Neural progenitor cell (in vitro differentiated cells): ENCODE results near the gene EVL. TPM values are rescaled to one million over a fixed set of nuclear protein-coding genes. Genes with fewer than 3 reads are reported as not detected.

Experiments used
- DNase-seq: peaks from one replicate; pipeline ENCODE4 v3.0.0-alpha.2; 2016; ENCODE audit warnings: low spot score
- H2AFZ ChIP-seq: fragments of 200-600 bp; sonication (generic); replicated peaks from 2 replicates; pipeline ENCODE4 v1.6.1; 2016; ENCODE audit warnings: antibody characterized with exemption
- H3F3A ChIP-seq: fragments of 200-600 bp; sonication (generic); 2 replicates; pipeline ENCODE4 v1.6.1; 2016; ENCODE audit warnings: antibody characterized with exemption, low read depth
- H3K27ac ChIP-seq: fragments of 200-600 bp; sonication (generic); 2 replicates; pipeline ENCODE4 v1.5.1; 2016; ENCODE audit warnings: mild to moderate bottlenecking
- H3K27me3 ChIP-seq: fragments of 200-600 bp; sonication (generic); 2 replicates; pipeline ENCODE4 v1.6.1; 2016; ENCODE audit warnings: mild to moderate bottlenecking, moderate library complexity
- H3K36me3 ChIP-seq: fragments of 200-600 bp; sonication (generic); 2 replicates; pipeline ENCODE4 v1.5.1; 2016
- H3K4me1 ChIP-seq: fragments of 200-600 bp; sonication (generic); 2 replicates; pipeline ENCODE4 v1.6.1; 2016; ENCODE audit warnings: mixed run types
- H3K4me2 ChIP-seq: fragments of 200-600 bp; sonication (generic); 2 replicates; pipeline ENCODE4 v1.6.1; 2016
- H3K4me3 ChIP-seq: fragments of 200-600 bp; sonication (generic); 2 replicates; pipeline ENCODE4 v1.5.1; 2016
- H3K79me2 ChIP-seq: fragments of 200-600 bp; sonication (generic); 2 replicates; pipeline ENCODE4 v1.6.1; 2016; ENCODE audit warnings: low read depth
- H3K9ac ChIP-seq: fragments of 200-600 bp; sonication (generic); 2 replicates; pipeline ENCODE4 v1.6.1; 2016
- H3K9me3 ChIP-seq: fragments of 200-600 bp; sonication (generic); 2 replicates; pipeline ENCODE4 v1.5.1; 2016; ENCODE audit warnings: low read depth
- H4K20me1 ChIP-seq: fragments of 200-600 bp; sonication (generic); 2 replicates; pipeline ENCODE4 v1.6.1; 2016; ENCODE audit warnings: low read depth
- H3K27ac Mint-ChIP-seq: 3 replicates; pipeline ENCODE4 v1.8.0; 2021; ENCODE audit warnings: mixed read lengths
- H3K27me3 Mint-ChIP-seq: 2 replicates; pipeline ENCODE4 v1.8.0; 2022; ENCODE audit warnings: low read depth, mild to moderate bottlenecking, inconsistent platforms, moderate library complexity, mixed read lengths; ENCODE audit not compliant: insufficient read depth
- H3K36me3 Mint-ChIP-seq: 3 replicates; pipeline ENCODE4 v1.8.0; 2021; ENCODE audit warnings: mixed read lengths
- H3K4me1 Mint-ChIP-seq: 3 replicates; pipeline ENCODE4 v1.8.0; 2021; ENCODE audit warnings: mixed read lengths
- H3K4me3 Mint-ChIP-seq: 3 replicates; pipeline ENCODE4 v1.8.0; 2021; ENCODE audit warnings: mild to moderate bottlenecking, moderate library complexity, mixed read lengths
- H3K9me3 Mint-ChIP-seq: 3 replicates; pipeline ENCODE4 v1.8.0; 2020; ENCODE audit warnings: mixed read lengths
- CTCF ChIP-seq: fragments of 200-600 bp; sonication (generic); IDR thresholded peaks from 2 replicates; pipeline ENCODE4 v1.5.1; 2017; ENCODE audit warnings: antibody characterized with exemption, mild to moderate bottlenecking
- EZH2 ChIP-seq: fragments of 200-600 bp; sonication (generic); IDR thresholded peaks from 2 replicates; pipeline ENCODE4 v1.6.1; 2017; ENCODE audit warnings: antibody characterized with exemption, mild to moderate bottlenecking, moderate library complexity
- EZH2phosphoT487 ChIP-seq: fragments of 200-600 bp; sonication (generic); IDR thresholded peaks from 2 replicates; pipeline ENCODE4 v1.6.1; 2017; ENCODE audit warnings: antibody characterized with exemption
- total RNA-seq: library from RNA; depleted of rRNA; stranded (reverse); fragments of >200 nt; gene quantifications from 2 replicates; pipeline ENCODE4 v1.2.3, GENCODE V29; 2015; ENCODE audit warnings: low replicate concordance

EVL gene
- total RNA-seq, 1 donor from 2014 or later: 49.2 TPM

GRCh38 chr14:100121643-100122480, 56.6 kb downstream of the EVL start:
- H3K9me3 ChIP-seq: no peaks in the 10 kb centered on the region
- H3K9ac ChIP-seq: no peak overlapping the region
- DNase-seq: no peak
- H3K4me3 Mint-ChIP-seq: no peak overlapping the region
- H3K4me1 Mint-ChIP-seq: no peaks in the 10 kb centered on the region
- peaks cover 2% of the 10 kb centered on the region for H3K27me3 Mint-ChIP-seq
- TF ChIP-seq EZH2 (no peak), CTCF (no peak), EZH2phosphoT487 (no peak)
- no peaks in the 10 kb centered on the region for H3K79me2 ChIP-seq
- H2AFZ ChIP-seq: no peak overlapping the region
- no peaks in the 10 kb centered on the region for H3K36me3 ChIP-seq
- H3K9me3 Mint-ChIP-seq: no peaks in the 10 kb centered on the region
- no peak overlapping the region for H3K27ac Mint-ChIP-seq
- no peaks in the 10 kb centered on the region for H3K4me1 ChIP-seq
- peaks cover 9% of the 10 kb centered on the region for H3K36me3 Mint-ChIP-seq
- H3K27me3 ChIP-seq: no peaks in the 10 kb centered on the region
- peaks cover 6% of the 10 kb centered on the region for H4K20me1 ChIP-seq
- H3K4me2 ChIP-seq: no peak overlapping the region
- no peaks in the 10 kb centered on the region for H3F3A ChIP-seq
- H3K4me3 ChIP-seq: no peak overlapping the region
- no peak overlapping the region for H3K27ac ChIP-seq

- no peak overlapping the region for H2AFZ ChIP-seq
- Mint-ChIP-seq H3K4me3 (no peak overlapping the region), H3K27me3 (peaks cover 2% of the 10 kb centered on the region), H3K27ac (no peak overlapping the region), H3K36me3 (peaks cover 11% of the 10 kb centered on the region), H3K9me3 (no peaks in the 10 kb centered on the region), H3K4me1 (no peaks in the 10 kb centered on the region)
- TF ChIP-seq EZH2 (no peak), CTCF (no peak), EZH2phosphoT487 (no peak)
- DNase-seq: no peak
- H3K27me3 ChIP-seq: no peaks in the 10 kb centered on the region
- no peak overlapping the region for H3K27ac ChIP-seq
- H3K79me2 ChIP-seq: no peaks in the 10 kb centered on the region
- no peaks in the 10 kb centered on the region for H3F3A ChIP-seq
- H3K9ac ChIP-seq: no peak overlapping the region
- no peak overlapping the region for H3K4me2 ChIP-seq
- no peaks in the 10 kb centered on the region for H3K36me3 ChIP-seq
- peaks cover 6% of the 10 kb centered on the region for H4K20me1 ChIP-seq
- H3K4me1 ChIP-seq: no peaks in the 10 kb centered on the region
- H3K9me3 ChIP-seq: no peaks in the 10 kb centered on the region
- no peak overlapping the region for H3K4me3 ChIP-seq
These were observed 57.4 kb downstream of the EVL start for GRCh38 chr14:100122481-100123223.

- no peak overlapping the region for H3K9ac ChIP-seq
- no peaks in the 10 kb centered on the region for H3F3A ChIP-seq
- Mint-ChIP-seq H3K4me3 (no peak overlapping the region), H3K27me3 (peaks cover 2% of the 10 kb centered on the region), H3K27ac (no peak overlapping the region), H3K36me3 (peaks cover 11% of the 10 kb centered on the region), H3K4me1 (no peaks in the 10 kb centered on the region), H3K9me3 (no peaks in the 10 kb centered on the region)
- no peaks in the 10 kb centered on the region for H3K9me3 ChIP-seq
- H3K4me2 ChIP-seq: no peak overlapping the region
- H3K4me1 ChIP-seq: no peaks in the 10 kb centered on the region
- TF ChIP-seq EZH2phosphoT487: no peak
- TF ChIP-seq EZH2: no peak
- no peak for TF ChIP-seq CTCF
- H3K27ac ChIP-seq: no peak overlapping the region
- H4K20me1 ChIP-seq: peaks cover 6% of the 10 kb centered on the region
- no peaks in the 10 kb centered on the region for H3K27me3 ChIP-seq
- no peaks in the 10 kb centered on the region for H3K36me3 ChIP-seq
- no peaks in the 10 kb centered on the region for H3K79me2 ChIP-seq
- DNase-seq: no peak
- no peak overlapping the region for H2AFZ ChIP-seq
- H3K4me3 ChIP-seq: no peak overlapping the region
These were observed 58.4 kb downstream of the EVL start for GRCh38 chr14:100123618-100124017.
